Measurements from ENCODE around the gene IGF2BP2.

DNA sequence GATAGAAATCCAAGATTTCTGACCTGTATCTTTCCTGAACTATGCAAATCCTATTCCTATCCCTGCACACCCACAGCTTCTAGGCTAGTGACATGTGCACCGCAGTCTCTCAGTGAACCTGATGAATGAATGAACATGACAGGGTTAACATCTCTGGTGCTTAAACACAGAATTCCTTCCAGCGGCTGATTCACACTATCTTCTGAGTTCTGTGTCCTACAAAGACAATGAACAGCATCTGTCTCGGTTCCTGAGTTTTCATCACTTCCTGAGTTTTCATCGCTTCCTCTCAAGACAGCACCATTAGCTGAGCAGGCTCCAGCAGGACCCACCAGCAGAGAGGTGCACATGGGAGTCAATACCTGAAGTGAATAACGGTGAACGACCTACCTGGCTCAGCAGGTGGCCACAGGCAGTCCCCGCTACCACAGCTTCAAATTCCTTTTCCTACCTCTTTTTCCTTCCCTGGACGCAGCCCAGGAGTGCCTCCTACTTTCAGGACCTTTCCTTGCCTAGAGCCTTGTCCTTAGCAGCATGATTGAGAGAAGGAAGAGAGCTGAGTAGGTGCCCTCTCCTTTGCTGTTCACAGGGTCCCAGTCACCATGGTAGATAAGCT, 113.5 kb downstream of the IGF2BP2 start:
- TF ChIP-seq MAFK (IDR thresholded peaks at IDR 0.05; ENCODE audit: low read length): no peak
- no peak for TF ChIP-seq ZEB2 (IDR thresholded peaks at IDR 0.05)
- no peak for TF ChIP-seq E2F4 (CRISPR knock-in tag; IDR thresholded peaks at IDR 0.05; ENCODE audit: low read depth)
- TF ChIP-seq GTF2F1 (IDR thresholded peaks at IDR 0.05; ENCODE audit: low read depth, low read length): no peak
- TF ChIP-seq PHF20 (IDR thresholded peaks at IDR 0.05; ENCODE audit: partially characterized antibody): no peak
- no peak for TF ChIP-seq ZBTB7A (IDR thresholded peaks at IDR 0.05; ENCODE audit: borderline replicate concordance, control insufficient read depth, low read depth, low read length)
- no peak for TF ChIP-seq SMC3 (conservative IDR thresholded peaks at IDR 0.05; ENCODE audit: insufficient read depth, low read depth, low read length)
- no peak for TF ChIP-seq CREB1 (IDR thresholded peaks at IDR 0.05)
- TF ChIP-seq CREB1 (CRISPR knock-in tag; IDR thresholded peaks at IDR 0.05): no peak
- no peak for TF ChIP-seq ZNF644 (tag; IDR thresholded peaks at IDR 0.05; ENCODE audit: low read depth)
- no peak for TF ChIP-seq ARID4B (CRISPR knock-in tag; IDR thresholded peaks at IDR 0.05)
- TF ChIP-seq, protein P1, sequence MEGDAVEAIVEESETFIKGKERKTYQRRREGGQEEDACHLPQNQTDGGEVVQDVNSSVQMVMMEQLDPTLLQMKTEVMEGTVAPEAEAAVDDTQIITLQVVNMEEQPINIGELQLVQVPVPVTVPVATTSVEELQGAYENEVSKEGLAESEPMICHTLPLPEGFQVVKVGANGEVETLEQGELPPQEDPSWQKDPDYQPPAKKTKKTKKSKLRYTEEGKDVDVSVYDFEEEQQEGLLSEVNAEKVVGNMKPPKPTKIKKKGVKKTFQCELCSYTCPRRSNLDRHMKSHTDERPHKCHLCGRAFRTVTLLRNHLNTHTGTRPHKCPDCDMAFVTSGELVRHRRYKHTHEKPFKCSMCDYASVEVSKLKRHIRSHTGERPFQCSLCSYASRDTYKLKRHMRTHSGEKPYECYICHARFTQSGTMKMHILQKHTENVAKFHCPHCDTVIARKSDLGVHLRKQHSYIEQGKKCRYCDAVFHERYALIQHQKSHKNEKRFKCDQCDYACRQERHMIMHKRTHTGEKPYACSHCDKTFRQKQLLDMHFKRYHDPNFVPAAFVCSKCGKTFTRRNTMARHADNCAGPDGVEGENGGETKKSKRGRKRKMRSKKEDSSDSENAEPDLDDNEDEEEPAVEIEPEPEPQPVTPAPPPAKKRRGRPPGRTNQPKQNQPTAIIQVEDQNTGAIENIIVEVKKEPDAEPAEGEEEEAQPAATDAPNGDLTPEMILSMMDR (IDR thresholded peaks at IDR 0.05 in 2 of 3, conservative IDR thresholded peaks at IDR 0.05 in 1 of 3; ENCODE audit: insufficient read depth in 2 of 3, low read depth in 1 of 3, low read length in 3 of 3): no peak
